ENCODE results near the gene MVD.
"Not testable (repeated sequence)": the region's sequence is repeated elsewhere in the genome, so short reads cannot be mapped to it uniquely, and the experiment has no call there.

The MVD gene

GRCh38 chr16:88681084-88681680 is 18.3 kb upstream of the MVD start:
- DNase-seq, result no peak

DNA sequence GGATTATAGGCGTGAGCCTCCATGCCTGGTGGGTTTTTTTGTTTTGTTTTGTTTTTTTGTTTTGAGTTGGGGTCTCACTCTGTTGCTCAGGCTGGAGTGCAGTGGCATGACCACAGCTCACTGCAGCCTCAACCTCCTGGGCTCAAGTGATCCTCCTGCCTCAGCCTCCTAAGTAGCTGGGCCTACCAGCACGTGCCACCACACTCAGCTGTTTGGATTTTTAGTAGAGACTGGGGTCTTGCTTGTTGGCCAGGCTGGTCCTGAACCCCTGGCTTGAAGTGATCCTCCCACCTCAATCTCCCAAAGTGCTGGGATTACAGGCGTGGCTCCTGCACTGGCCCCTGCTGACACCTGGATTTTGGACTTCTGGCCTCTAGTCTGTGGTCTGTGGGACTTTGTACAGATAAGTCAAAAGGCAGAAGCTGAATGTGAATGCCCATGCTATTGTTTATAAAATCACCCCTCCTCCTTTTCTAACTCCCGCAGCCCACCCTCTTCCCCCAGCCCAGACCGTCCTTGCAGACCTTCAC is 17.7 kb upstream of the MVD start:
- no peak for DNase-seq

DNA sequence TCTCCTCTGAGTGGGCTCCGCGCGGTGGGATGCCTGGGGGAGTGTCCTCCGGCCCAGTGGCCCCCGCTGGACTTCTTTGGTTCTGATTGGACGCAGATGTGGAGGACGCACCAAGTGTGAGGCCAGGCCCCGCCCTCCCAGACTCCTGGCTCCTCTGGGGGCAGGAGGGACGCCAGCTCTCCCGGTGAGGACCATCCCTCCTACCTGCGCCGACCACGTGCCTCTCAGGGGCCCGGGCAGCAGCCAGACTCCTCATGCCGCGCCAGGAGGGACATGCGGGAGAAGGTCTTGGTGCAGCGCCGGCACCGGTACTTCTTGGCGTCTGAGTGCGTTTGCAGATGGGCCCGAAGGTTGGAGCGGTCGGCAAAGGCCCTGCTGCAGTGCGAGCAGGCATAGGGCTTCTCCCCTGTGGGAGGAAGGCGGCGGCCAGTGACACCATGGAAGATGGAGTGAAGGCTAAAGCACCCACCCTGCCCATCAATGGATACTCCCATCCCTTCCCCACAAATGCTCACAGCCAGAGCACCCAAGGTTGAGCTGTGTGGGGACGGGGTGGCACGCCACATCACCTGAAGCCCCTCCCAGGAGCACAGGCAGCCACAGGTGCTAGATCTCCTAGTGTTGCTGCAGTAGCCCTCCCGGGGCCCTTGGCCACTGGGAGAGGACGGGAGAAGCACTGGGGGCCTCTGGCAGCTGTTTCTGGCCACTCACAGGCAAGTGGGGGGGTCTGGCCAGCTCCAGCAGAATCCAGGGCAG is 15.5 kb upstream of the MVD start:
- DNase-seq, result no peak

GRCh38 chr16:88677721-88678120 is 14.8 kb upstream of the MVD start:
- no peak for DNase-seq

- no peak for DNase-seq
Measured at GRCh38 chr16:88676502-88677242, 13.8 kb upstream of the MVD start.

DNA sequence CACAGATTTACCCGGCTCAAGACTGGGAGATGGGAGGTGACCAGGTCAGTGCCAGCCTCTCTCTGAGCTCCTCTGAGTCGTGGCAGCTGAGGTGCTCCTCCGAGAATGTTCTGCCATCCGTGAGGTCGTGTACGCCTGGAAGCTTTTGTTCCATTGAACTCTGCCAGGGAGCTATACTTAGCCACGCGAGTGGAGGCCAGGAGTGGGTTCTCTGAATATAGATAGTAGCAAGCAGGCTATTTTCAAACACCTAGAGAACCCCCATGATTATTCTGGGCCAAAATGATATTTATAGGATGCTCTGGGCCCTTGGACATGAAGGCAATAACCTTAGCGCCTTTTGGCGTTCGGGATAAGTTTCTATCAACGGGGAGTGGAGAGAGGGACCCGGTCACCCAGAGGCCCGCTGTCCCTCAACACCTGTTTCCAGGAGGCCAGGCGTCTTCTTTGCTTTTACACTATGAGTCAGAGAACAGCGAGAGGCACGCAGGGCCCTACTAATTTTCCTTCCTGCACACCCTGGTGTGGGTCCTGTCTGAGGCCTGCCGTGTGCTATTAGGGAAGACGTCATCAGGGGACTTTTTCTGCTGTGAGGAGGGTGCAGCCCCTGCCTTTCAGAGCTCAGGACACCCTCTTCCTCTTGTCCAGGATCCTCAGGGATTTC is 11.0 kb upstream of the MVD start:
- no peak for DNase-seq

GRCh38 chr16:88672776-88673175 is 9.9 kb upstream of the MVD start:
- DNase-seq, result no peak

DNA sequence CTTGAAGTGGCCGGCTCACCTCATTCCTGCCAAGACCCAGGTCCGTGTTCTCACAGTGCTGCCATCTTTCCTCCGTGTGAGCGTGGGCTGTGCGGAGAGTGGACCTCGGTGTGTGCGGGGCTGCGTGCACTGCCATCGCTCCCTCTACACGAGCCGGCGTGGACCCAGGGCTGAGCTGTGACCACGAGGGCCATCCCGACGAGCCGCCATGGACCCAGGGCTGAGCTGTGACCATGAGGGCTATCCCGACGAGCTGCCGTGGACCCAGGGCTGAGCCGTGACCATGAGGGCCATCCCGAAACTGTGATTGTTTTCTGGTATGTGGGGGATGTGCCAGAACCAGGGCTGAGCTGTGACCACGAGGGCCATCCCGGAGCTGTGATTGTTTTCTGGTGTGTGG is 8.9 kb upstream of the MVD start:
- DNase-seq, result no peak

DNA sequence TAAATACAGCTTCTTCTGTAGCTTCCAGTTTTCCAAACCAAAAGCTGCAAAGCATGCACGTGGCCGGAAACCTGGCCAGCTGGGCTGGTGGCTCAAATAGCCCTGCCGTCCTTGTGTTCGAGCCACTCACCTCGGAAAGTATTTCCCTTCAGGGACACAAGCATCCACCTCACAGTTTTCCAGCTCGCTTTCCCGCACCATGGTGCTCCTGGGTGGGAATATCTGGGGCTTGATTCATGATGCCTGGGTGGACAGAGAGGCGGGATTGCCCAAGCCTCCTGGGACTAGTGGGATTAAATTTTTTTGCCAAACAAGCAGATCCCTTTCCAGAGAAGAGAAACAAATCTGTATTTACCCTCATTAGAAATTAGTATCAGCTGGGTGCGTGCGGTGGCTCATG is 7.1 kb upstream of the MVD start:
- no peak for DNase-seq

GRCh38 chr16:88669493-88669892 is 6.6 kb upstream of the MVD start:
- not testable (repeated sequence) for DNase-seq

DNA sequence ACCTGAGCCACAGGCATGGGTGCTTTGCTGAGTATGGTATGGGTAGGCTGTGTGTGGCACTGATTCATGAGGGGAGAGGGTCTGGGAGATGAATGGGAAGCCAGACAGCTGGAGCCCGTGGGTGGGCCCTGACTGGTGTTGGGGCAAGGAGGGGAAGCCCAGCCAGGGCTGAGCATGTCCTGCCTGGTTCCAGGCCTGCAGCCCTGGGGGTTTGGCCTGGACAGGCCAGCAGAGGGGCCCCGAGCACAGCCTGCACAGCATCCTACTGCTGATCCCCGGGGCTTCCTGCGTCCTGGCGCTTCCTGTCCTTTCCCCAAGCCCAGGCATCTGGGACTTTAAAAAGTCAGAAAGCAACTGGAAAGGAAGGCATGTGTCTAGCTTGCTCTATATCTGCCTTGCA is 4.6 kb upstream of the MVD start:
- DNase-seq, result no peak

DNA sequence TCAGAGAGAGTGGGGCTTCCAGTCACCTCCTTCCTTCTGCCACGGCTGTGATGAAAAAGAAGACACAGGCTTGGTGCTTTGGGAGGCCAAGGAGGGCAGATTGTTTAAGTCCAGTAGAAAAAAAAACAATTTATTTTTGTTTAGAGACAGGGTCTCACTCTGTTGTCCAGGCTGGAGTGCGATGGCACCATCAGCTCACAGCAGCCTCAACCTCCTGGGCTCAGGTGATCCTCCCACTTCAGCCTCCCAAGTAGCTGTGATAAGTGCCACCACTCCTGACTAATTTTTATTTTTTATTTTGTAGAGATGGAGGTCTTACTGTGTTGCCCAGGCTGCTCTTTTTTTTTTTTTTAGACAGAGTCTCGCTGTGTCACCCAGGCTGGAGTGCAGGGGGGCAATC is 2.7 kb upstream of the MVD start:
- no peak for DNase-seq

- DNase-seq, result no peak
Measured at GRCh38 chr16:88665148-88665547, 2.3 kb upstream of the MVD start.

- DNase-seq, result no peak
Measured at GRCh38 chr16:88662222-88662842, 559 bp downstream of the MVD start.

DNA sequence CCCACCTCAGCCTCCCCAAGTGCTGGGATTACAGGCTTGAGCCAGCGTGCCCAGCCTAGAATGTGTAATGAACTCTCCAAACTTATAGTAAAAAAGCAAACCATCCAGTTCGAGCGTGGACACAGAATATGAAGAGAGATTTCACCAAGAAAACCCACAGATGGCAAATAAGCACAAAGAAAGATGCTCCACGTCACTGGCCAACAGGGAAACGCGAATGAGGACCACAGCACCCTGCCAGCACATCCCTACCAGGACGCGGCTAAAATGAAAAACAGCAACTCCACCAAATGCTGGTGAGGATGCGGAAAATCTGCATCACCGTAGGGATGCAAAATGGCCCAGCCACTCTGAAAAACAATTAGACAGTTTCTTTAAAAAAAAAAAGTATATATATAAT is 1.4 kb downstream of the MVD start:
- no peak for DNase-seq

- no peak for DNase-seq
Measured at GRCh38 chr16:88659160-88659559, 3.7 kb downstream of the MVD start.

DNA sequence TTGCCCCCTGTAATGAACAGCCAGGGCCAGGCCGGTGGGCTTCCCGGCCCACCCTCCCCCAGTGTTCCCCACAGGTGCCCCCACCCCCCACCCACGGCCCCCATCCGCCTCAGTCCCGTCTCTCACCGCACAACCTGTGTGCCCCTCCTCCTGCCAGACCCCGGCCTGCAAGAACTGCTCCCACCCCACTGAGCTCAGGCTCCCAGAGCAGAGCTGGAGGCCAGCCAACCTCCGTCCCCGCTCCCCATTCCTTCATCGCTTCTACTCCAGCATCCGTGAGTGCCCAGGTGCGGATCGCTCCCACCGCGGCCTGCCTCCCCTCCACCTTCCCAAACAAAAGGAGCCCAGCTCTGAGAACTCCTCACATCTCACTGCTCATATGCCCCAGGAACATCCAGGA is 4.2 kb downstream of the MVD start:
- no peak for DNase-seq

- DNase-seq, result no peak
Measured at GRCh38 chr16:88657371-88657770, 5.5 kb downstream of the MVD start.

DNA sequence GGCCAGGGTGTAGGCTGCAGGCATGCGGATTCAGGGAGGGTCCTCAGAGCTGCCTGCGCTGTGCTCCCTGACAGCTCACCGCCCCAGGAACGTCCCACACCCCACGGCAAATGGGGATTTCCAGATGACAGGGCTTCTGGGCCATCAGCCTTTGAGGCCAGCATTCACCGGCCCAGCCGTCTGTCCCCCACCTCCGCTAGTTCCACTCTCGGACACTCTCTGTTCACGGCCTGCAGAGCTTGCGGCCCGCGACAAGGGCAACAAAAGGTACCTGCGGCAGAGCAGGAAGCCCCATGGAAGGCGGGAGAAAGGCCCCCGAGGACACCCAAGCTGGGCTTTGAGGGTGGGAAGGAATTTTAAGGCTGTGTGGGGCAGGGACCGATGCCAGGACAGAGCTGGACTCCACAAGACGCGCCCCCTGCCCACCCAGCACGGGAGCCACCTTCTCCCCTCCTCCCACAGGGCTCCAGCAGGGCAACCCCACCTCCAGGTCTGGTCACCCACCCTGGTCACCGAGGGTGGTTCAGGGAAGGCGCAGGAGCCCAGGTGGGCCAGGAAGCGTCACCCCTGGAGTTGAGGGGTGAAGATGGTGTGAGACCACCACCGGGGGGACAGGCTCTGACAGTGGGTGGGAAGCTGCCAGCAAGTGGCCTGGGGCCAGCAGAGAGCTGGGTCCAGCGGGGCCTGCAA is 6.5 kb downstream of the MVD start:
- no peak for DNase-seq

- no peak for DNase-seq
Measured at GRCh38 chr16:88655733-88656281, 7.1 kb downstream of the MVD start.

- no peak for DNase-seq
Measured at GRCh38 chr16:88655053-88655732, 7.7 kb downstream of the MVD start.
